GM23248 (cell line): Measurements from ENCODE around the gene SLC35F4. TPM values are rescaled to one million over a fixed set of nuclear protein-coding genes. Genes with fewer than 3 reads are reported as not detected.

Source experiments
- DNase-seq: peaks from one replicate; pipeline ENCODE4 v3.0.0-alpha.2; 2015
- H2AFZ ChIP-seq: fragments of 200-600 bp; sonication (generic); 2 replicates; pipeline ENCODE4 v1.6.1; 2016; ENCODE audit warnings: antibody characterized with exemption
- H3F3A ChIP-seq: fragments of 200-600 bp; sonication (generic); 2 replicates; pipeline ENCODE4 v1.6.1; 2016; ENCODE audit warnings: mild to moderate bottlenecking, antibody characterized with exemption, mixed run types; ENCODE audit not compliant: insufficient read depth
- H3K27ac ChIP-seq: fragments of 200-600 bp; sonication (generic); 2 replicates; pipeline ENCODE4 v1.5.1; 2016; ENCODE audit warnings: mild to moderate bottlenecking
- H3K27me3 ChIP-seq: fragments of 200-600 bp; sonication (generic); replicated peaks from 2 replicates; pipeline ENCODE4 v1.6.1; 2016; ENCODE audit warnings: mild to moderate bottlenecking; ENCODE audit not compliant: insufficient read depth
- H3K36me3 ChIP-seq: fragments of 200-600 bp; sonication (generic); 2 replicates; pipeline ENCODE4 v1.6.1; 2016; ENCODE audit warnings: low read depth, mild to moderate bottlenecking
- H3K4me1 ChIP-seq: fragments of 200-600 bp; sonication (generic); 2 replicates; pipeline ENCODE4 v1.6.1; 2016; ENCODE audit warnings: mild to moderate bottlenecking; ENCODE audit not compliant: insufficient read depth
- H3K4me2 ChIP-seq: fragments of 200-600 bp; sonication (generic); one replicate; pipeline ENCODE4 v1.6.1; 2016; ENCODE audit warnings: mild to moderate bottlenecking; ENCODE audit not compliant: unreplicated experiment
- H3K4me3 ChIP-seq: fragments of 200-600 bp; sonication (generic); 2 replicates; pipeline ENCODE4 v1.5.1; 2016; ENCODE audit warnings: mild to moderate bottlenecking
- H3K79me2 ChIP-seq: fragments of 200-600 bp; sonication (generic); 2 replicates; pipeline ENCODE4 v1.6.1; 2016; ENCODE audit warnings: mild to moderate bottlenecking; ENCODE audit not compliant: insufficient read depth
- H3K9ac ChIP-seq: fragments of 200-600 bp; sonication (generic); 2 replicates; pipeline ENCODE4 v1.6.1; 2016; ENCODE audit warnings: mild to moderate bottlenecking
- H3K9me2 ChIP-seq: fragments of 200-600 bp; sonication (generic); 2 replicates; pipeline ENCODE4 v1.6.1; 2016; ENCODE audit warnings: mixed run types, mild to moderate bottlenecking, moderate library complexity; ENCODE audit not compliant: insufficient read depth
- H3K9me3 ChIP-seq: fragments of 200-600 bp; sonication (generic); one replicate; pipeline ENCODE4 v1.6.1; 2017; ENCODE audit warnings: low read depth
- H4K20me1 ChIP-seq: fragments of 200-600 bp; sonication (generic); 2 replicates; pipeline ENCODE4 v1.6.0; 2016; ENCODE audit not compliant: insufficient read depth
- EZH2 ChIP-seq: fragments of 200-600 bp; sonication (generic); IDR thresholded peaks from 2 replicates; pipeline ENCODE4 v1.6.1; 2018; ENCODE audit warnings: antibody characterized with exemption, mild to moderate bottlenecking; ENCODE audit not compliant: insufficient read depth, poor library complexity, severe bottlenecking
- EZH2phosphoT487 ChIP-seq: fragments of 200-600 bp; sonication (generic); IDR thresholded peaks from 2 replicates; pipeline ENCODE4 v1.6.1; 2018; ENCODE audit warnings: antibody characterized with exemption, moderate library complexity, mild to moderate bottlenecking, low read depth; ENCODE audit not compliant: insufficient read depth
- WGBS, 2 experiments: methylation state at CpG; one replicate each; pipeline ENCODE4 v1.1.6; 2015 to 2017; ENCODE audit warnings: low lambda C conversion rate in 2 of 2, low coverage in 1 of 2; ENCODE audit errors: missing lambda C conversion rate in 2 of 2; 5-methylcytosine and 5-hydroxymethylcytosine counted together
- in situ Hi-C: fragments of 300-500 bp; cut with MboI; formaldehyde crosslinking; loops from 2 replicates; pipeline ENCODE4 v1.15.0; 2020
- polyA plus RNA-seq: library from polyadenylated mRNA; unstranded; fragments of >200 nt; fragmentation: Nextera tagmentation; extraction: Ambion mirVana; gene quantifications from 2 replicates; pipeline ENCODE4 v1.2.1, GENCODE V29; 2016
- total RNA-seq: library from RNA; depleted of rRNA; stranded (reverse); fragments of >200 nt; shearing (Covaris generic); gene quantifications from 2 replicates; pipeline ENCODE4 v1.2.3, GENCODE V29; 2014

Gene SLC35F4
- total and polyA plus RNA-seq, 2 experiments from 2014 or later: not detected

DNA sequence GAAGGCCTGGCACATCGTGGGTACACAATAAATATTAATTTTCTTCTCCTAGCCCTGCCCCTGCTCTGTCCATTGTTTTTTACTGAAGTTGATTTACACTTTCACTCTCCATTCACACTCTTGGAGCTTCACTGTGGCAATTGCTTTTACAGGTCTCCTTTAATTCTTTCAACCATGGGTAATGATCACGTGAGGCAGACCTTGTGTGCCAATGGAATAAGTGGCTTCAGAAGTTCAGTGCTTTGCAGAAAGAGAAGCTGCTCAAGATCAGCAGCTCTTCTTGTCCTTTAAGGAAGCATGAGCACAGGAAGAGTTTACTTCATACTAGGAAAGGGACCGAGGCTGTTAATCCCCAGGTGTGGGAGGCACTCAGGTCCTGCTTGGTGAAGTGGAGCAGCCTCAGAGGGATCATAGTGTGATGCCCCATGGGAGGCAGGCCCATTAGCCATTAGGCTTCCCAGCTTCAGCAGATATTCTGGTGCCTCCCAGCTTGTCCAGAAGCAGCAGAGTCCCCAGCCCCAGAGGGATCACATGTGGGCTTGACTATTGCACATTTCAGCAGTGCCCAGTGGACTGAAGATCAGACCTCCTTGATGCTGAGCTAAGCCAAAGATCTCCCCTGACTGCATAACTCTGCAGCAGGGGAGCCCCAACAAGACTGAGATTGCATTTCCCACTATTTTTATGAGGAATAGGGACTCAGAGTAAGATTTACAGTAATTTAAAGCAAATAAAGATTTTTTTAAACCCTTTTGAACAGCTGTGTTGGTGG lies 5.0 kb upstream of the SLC35F4 start:
- no peaks in the 10 kb centered on the region for H3K36me3 ChIP-seq
- H3F3A ChIP-seq: no peaks in the 10 kb centered on the region
- no peaks in the 10 kb centered on the region for H4K20me1 ChIP-seq
- no peak overlapping the region for H3K9ac ChIP-seq
- in situ Hi-C loops: loop anchor here (10.0 kb wide), 1 partner anchor 176 kb away; no protein-coding TSS in a partner anchor
- no peaks in the 10 kb centered on the region for H3K9me2 ChIP-seq
- no peak overlapping the region for H3K4me3 ChIP-seq
- DNase-seq: no peak
- WGBS, 2 experiments: 45 to 53% methylated on average over 3 of the region's 3 CpGs
- peaks cover 7% of the 10 kb centered on the region; the same call in 1 of the 2 replicates for H3K4me1 ChIP-seq
- H3K27me3 ChIP-seq: peaks cover 37% of the 10 kb centered on the region
- H3K27ac ChIP-seq: no peak overlapping the region
- H3K9me3 ChIP-seq: no peaks in the 10 kb centered on the region
- H2AFZ ChIP-seq: no peak overlapping the region
- TF ChIP-seq EZH2 (no peak), EZH2phosphoT487 (no peak)
- no peaks in the 10 kb centered on the region for H3K79me2 ChIP-seq
- H3K4me2 ChIP-seq: no peak overlapping the region

DNA sequence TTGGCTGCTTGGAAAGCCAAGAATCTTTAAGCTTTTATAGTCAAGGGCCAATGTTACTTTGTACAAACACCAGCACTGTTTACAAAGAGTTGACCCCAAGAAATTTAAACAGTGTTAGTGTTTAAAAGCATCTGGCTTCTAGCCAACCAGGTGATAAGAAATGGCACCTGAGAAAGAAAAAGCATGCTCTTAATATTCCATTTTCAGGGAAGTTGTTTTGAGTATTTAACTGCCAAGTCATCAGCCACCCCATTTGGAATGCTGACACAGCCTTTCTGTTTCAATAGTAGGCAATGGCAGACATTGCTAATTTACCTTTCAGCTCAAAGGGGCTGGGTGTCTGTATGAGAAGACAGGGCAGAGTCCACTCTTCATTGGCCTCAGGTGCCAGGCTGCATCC lies 3.7 kb upstream of the SLC35F4 start:
- Histone ChIP-seq H3K9me2 (no peaks in the 10 kb centered on the region), H3K27ac (no peak overlapping the region), H3K9me3 (no peaks in the 10 kb centered on the region), H4K20me1 (no peaks in the 10 kb centered on the region), H3K36me3 (no peaks in the 10 kb centered on the region), H3K4me2 (no peak overlapping the region), H3K4me1 (peaks cover 7% of the 10 kb centered on the region; the same call in 1 of the 2 replicates), H3K27me3 (peaks cover 43% of the 10 kb centered on the region), H3K4me3 (no peak overlapping the region), H2AFZ (no peak overlapping the region), H3F3A (no peaks in the 10 kb centered on the region), H3K79me2 (no peaks in the 10 kb centered on the region), H3K9ac (no peak overlapping the region)
- no peak for DNase-seq
- in situ Hi-C loops: loop anchor here (10.0 kb wide), 1 partner anchor 175 kb away; no protein-coding TSS in a partner anchor
- TF ChIP-seq EZH2 (no peak), EZH2phosphoT487 (no peak)

DNA sequence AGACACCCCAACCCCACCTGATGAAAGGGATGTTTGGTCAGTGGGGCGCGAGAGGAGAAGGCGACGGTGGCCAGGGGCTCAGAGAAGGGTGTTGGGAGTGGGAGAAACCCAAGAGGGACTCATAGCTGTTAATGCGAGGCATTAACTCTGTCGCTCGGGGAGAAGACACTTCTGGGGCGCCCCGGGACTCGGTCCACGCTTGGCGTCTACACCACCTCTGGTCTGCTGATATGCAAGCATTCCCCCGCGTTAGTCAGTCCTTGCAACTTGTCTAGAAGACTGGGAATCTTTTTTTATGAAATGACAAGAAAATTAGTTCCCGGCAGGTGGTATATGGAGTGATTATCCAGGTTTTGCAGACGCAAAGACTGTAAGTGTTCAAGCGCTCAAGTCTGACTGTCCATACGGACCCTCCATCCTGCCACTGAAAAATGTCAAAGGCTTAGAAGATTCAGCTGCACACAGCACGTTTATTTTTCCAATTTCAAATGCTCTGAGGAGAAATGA lies 360 bp upstream of the SLC35F4 start:
- in situ Hi-C loops: no loop called here
- DNase-seq: no peak
- peak; percentile 61 for TF ChIP-seq EZH2
- no peak for TF ChIP-seq EZH2phosphoT487
- Histone ChIP-seq H4K20me1 (no peaks in the 10 kb centered on the region), H3K36me3 (no peaks in the 10 kb centered on the region), H3K9ac (no peak overlapping the region), H3K4me3 (no peak overlapping the region), H3K79me2 (no peaks in the 10 kb centered on the region), H2AFZ (no peak overlapping the region), H3K27ac (no peak overlapping the region), H3K4me1 (peaks cover 2% of the 10 kb centered on the region; the same call in 1 of the 2 replicates), H3K4me2 (no peak overlapping the region), H3F3A (no peaks in the 10 kb centered on the region), H3K9me2 (no peaks in the 10 kb centered on the region), H3K9me3 (no peaks in the 10 kb centered on the region), H3K27me3 (peaks cover 52% of the 10 kb centered on the region)
- WGBS, 2 experiments: 5 to 9% methylated on average over 19 of the region's 19 CpGs

DNA sequence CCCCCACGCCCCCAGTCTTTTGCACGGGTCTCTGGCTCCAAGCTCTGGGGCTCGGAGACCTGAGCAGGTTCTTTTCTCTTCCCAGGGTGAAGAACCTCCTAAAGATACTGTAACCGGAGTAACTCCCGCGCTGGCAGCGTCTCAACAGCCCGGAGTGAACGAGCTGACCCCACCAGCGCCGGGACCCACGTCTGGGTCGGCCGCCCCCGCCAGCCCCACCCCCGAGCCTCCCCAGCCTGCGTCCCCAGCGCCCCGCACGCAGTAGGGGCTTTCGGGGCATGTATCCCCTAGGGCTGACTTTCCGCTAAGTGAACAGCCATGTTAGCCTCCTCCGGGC lies 858 bp downstream of the SLC35F4 start:
- Histone ChIP-seq H3K9me3 (no peaks in the 10 kb centered on the region), H3K4me3 (no peak overlapping the region), H4K20me1 (no peaks in the 10 kb centered on the region), H3K36me3 (no peaks in the 10 kb centered on the region), H3K27ac (no peak overlapping the region), H3K27me3 (peaks cover 59% of the 10 kb centered on the region), H3K9me2 (no peaks in the 10 kb centered on the region), H3F3A (no peaks in the 10 kb centered on the region), H3K4me2 (no peak overlapping the region), H2AFZ (no peak overlapping the region), H3K4me1 (no peaks in the 10 kb centered on the region), H3K79me2 (no peaks in the 10 kb centered on the region), H3K9ac (no peak overlapping the region)
- TF ChIP-seq EZH2phosphoT487: no peak
- no peak for TF ChIP-seq EZH2
- no peak for DNase-seq
- WGBS, 2 experiments: 4 to 5% methylated on average over 20 to 23 of the region's 23 CpGs
- in situ Hi-C loops: no loop called here
